Endothelial cell of umbilical vein (primary cell): Measurements from ENCODE around the gene FAM72B.
"Not testable (repeated sequence)": the region's sequence is repeated elsewhere in the genome, so short reads cannot be mapped to it uniquely, and the experiment has no call there.

Experiments used
- MYC ChIP-seq: IDR thresholded peaks from one replicate; pipeline ENCODE4 v1.6.1; 2011; ENCODE audit warnings: mild to moderate bottlenecking, low read depth, low read length
- TF ChIP-seq, protein P1 (sequence below), 2 donors: IDR thresholded peaks; 1 replicate in 1 of 2; 2 replicates in 1 of 2; pipeline ENCODE4 v1.5.1; 2011; ENCODE audit warnings: low read length in 2 of 2, mild to moderate bottlenecking in 2 of 2, moderate library complexity in 2 of 2, control low read depth in 1 of 2, inconsistent platforms in 1 of 2, low read depth in 1 of 2; ENCODE audit not compliant: insufficient read depth in 1 of 2; ENCODE audit errors: extremely low read depth in 1 of 2

DNA sequence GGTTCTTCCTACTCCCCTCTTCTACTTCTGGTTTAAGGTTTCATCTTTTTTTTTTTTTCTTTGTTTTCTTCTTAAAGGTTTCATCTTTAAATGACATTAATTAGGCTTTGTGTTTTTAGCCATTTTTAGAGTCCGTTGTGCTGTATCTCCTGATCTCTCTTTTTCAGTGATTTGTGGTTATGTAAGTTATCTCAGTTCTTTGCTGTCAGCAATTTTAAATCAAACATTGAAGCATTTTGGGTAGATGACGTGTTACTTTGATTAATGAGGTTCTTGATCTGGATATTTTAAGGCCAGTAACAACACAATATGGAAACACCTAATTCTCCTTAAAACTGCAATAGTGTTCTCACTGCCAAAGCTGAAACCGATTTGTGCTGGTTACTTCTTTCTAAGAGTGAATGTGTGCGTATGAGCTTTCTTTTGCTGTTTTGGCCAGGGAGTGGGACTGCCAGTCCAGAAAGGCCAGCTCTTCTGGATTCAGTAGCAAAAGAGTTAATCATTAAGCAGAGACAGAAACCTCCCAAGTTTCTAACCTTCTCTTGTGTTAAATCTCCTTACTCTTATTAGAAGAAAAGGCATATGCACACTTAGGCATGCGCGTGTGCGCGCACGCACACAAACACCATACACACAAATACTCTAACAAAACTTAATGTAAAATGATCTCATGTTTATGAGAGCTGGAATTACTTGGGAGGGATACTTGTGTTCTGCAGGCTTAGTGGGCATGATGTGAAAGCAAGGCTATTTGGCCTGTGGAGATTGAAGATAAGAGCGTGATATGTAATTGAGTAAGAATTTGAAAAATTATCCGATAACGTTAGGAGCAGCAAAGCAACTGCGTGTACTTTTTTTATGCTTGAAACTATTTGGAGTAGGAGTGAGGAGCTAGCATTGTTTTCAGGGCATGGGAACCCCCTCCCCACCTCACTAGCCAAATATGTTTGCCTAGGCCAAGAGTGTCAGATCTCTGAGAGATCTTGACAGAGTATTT, 17.1 kb upstream of the FAM72B start:
- TF ChIP-seq, protein P1, sequence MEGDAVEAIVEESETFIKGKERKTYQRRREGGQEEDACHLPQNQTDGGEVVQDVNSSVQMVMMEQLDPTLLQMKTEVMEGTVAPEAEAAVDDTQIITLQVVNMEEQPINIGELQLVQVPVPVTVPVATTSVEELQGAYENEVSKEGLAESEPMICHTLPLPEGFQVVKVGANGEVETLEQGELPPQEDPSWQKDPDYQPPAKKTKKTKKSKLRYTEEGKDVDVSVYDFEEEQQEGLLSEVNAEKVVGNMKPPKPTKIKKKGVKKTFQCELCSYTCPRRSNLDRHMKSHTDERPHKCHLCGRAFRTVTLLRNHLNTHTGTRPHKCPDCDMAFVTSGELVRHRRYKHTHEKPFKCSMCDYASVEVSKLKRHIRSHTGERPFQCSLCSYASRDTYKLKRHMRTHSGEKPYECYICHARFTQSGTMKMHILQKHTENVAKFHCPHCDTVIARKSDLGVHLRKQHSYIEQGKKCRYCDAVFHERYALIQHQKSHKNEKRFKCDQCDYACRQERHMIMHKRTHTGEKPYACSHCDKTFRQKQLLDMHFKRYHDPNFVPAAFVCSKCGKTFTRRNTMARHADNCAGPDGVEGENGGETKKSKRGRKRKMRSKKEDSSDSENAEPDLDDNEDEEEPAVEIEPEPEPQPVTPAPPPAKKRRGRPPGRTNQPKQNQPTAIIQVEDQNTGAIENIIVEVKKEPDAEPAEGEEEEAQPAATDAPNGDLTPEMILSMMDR (IDR thresholded peaks at IDR 0.05; ENCODE audit: extremely low read depth in 1 of 2, insufficient read depth in 1 of 2, low read depth in 1 of 2, low read length in 2 of 2) = not testable (repeated sequence)
- TF ChIP-seq MYC = not testable (repeated sequence)
